ENCODE data around the gene FURIN. TPM values are rescaled to one million over a fixed set of nuclear protein-coding genes. Genes with fewer than 3 reads are reported as not detected.
A peak's percentile ranks its signal among the peaks of the same experiment; 100 is the strongest.

FURIN gene
- total RNA-seq, 1 donor from 2014 or later = 103 TPM

GRCh38 chr15:90902040-90902839 is 33.9 kb downstream of the FURIN start:
- no peak for DNase-seq (ENCODE audit: low read depth)
- H3K27me3 ChIP-seq (ENCODE audit: control insufficient read depth, insufficient read depth, low read length) = no peaks in the 10 kb centered on the region
- H3K36me3 ChIP-seq (ENCODE audit: control insufficient read depth, insufficient read depth, low read length) = peaks cover 5% of the 10 kb centered on the region
- peak; percentile 89 for TF ChIP-seq CTCF (IDR thresholded peaks at IDR 0.05; ENCODE audit: insufficient read depth, low read length, poor library complexity, severe bottlenecking)
- peak overlapping the region; percentile 75 for H3K4me3 ChIP-seq (ENCODE audit: low read depth, low read length)

- DNase-seq (ENCODE audit: low read depth) = no peak
- Histone ChIP-seq H3K27me3 (ENCODE audit: control insufficient read depth, insufficient read depth, low read length) (no peaks in the 10 kb centered on the region), H3K4me3 (ENCODE audit: low read depth, low read length) (peak within 1 kb of the TSS; percentile 75), H3K36me3 (ENCODE audit: control insufficient read depth, insufficient read depth, low read length) (peaks cover 5% of the 10 kb centered on the region)
- TF ChIP-seq CTCF (IDR thresholded peaks at IDR 0.05; ENCODE audit: insufficient read depth, low read length, poor library complexity, severe bottlenecking) = no peak
These were observed 34.7 kb downstream of the FURIN start, which contains the start of gene MAN2A2 for GRCh38 chr15:90902840-90903732. MAN2A2 (plus strand) TSS chr15:90903302; CDS start chr15:90904208, 906 bp downstream.

- DNase-seq (ENCODE audit: low read depth) = no peak
- peaks cover 5% of the 10 kb centered on the region for H3K36me3 ChIP-seq (ENCODE audit: control insufficient read depth, insufficient read depth, low read length)
- H3K4me3 ChIP-seq (ENCODE audit: low read depth, low read length) = peak overlapping the region; percentile 75
- H3K27me3 ChIP-seq (ENCODE audit: control insufficient read depth, insufficient read depth, low read length) = no peaks in the 10 kb centered on the region
- peak; percentile 30 for TF ChIP-seq CTCF (IDR thresholded peaks at IDR 0.05; ENCODE audit: insufficient read depth, low read length, poor library complexity, severe bottlenecking)
These were observed 35.5 kb downstream of the FURIN start for GRCh38 chr15:90903733-90904536.

- no peak for DNase-seq (ENCODE audit: low read depth)
- H3K36me3 ChIP-seq (ENCODE audit: control insufficient read depth, insufficient read depth, low read length) = peaks cover 5% of the 10 kb centered on the region
- no peaks in the 10 kb centered on the region for H3K27me3 ChIP-seq (ENCODE audit: control insufficient read depth, insufficient read depth, low read length)
- H3K4me3 ChIP-seq (ENCODE audit: low read depth, low read length) = no peak overlapping the region
- TF ChIP-seq CTCF (IDR thresholded peaks at IDR 0.05; ENCODE audit: insufficient read depth, low read length, poor library complexity, severe bottlenecking) = no peak
These were observed 36.4 kb downstream of the FURIN start for GRCh38 chr15:90904746-90905145.

- no peak for TF ChIP-seq CTCF (IDR thresholded peaks at IDR 0.05; ENCODE audit: insufficient read depth, low read length, poor library complexity, severe bottlenecking)
- Histone ChIP-seq H3K4me3 (ENCODE audit: low read depth, low read length) (no peak overlapping the region), H3K36me3 (ENCODE audit: control insufficient read depth, insufficient read depth, low read length) (peaks cover 5% of the 10 kb centered on the region), H3K27me3 (ENCODE audit: control insufficient read depth, insufficient read depth, low read length) (no peaks in the 10 kb centered on the region)
- no peak for DNase-seq (ENCODE audit: low read depth)
These were observed 37.2 kb downstream of the FURIN start for GRCh38 chr15:90905306-90906180.

Measured in kidney epithelial cell (primary cell).